ENCODE measurements around the gene HEXD. TPM values are rescaled to one million over a fixed set of nuclear protein-coding genes. Genes with fewer than 3 reads are reported as not detected.

Gene HEXD
- total and polyA plus RNA-seq, 2 donors (not counting 3 experiments of a cell fraction or from before 2014, with no cell fraction given), result 12.9 to 18.6 TPM

DNA sequence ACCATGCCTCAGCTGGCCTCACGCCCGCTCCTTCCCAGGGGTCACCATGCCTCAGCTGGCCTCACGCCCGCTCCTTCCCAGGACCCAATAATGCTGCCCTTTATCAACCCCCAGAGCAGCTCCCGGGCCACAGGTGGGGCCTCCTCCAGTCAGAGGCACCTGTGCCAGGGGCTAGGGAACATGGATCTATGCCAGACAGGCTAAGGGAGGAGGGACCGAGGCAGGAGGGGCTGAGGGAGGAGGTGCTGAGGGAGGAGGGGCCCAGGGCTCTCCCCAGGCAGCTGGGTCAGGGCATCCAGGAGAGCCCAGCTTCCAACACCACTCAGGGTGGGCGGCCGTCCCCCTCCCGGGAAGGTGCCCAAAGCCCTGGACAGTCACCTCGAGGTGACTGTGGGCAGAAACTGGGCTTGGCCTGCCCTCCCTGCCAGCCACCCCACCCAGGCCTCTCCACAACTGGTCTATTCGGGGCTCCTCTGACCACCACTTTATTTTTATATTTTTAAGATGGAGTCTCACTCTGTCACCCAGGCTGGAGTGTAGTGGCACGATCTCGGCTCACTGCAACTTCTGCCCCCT, 27.2 kb upstream of the HEXD start:
- ChIA-PET CTCF (no interaction called here), POLR2A (no interaction called here)
- Histone ChIP-seq H3K9ac (replicated peaks; ENCODE audit: extremely low read depth, insufficient read depth, low read length) (no peak overlapping the region), H3K4me1 (ENCODE audit: control insufficient read depth, extremely low read depth, insufficient read depth, low read length) (no peaks in the 10 kb centered on the region), H3K4me2 (ENCODE audit: insufficient read depth, low read length) (no peak overlapping the region), H3K4me3 (replicated peaks in 1 of 3; ENCODE audit: insufficient read depth in 1 of 3, low read depth in 1 of 3, low read length in 3 of 3) (no peak overlapping the region), H3K27ac (ENCODE audit: insufficient read depth, low read depth, low read length) (no peak overlapping the region), H3K79me2 (ENCODE audit: control insufficient read depth, insufficient read depth, low read length) (no peaks in the 10 kb centered on the region), H3K27me3 (ENCODE audit: control insufficient read depth in 2 of 2, insufficient read depth in 2 of 2, low read length in 2 of 2) (no peaks in the 10 kb centered on the region), H2AFZ (ENCODE audit: low read depth, low read length) (no peak overlapping the region), H3K36me3 (ENCODE audit: control insufficient read depth in 2 of 2, extremely low read depth in 1 of 2, insufficient read depth in 2 of 2, low read length in 2 of 2) (no peaks in the 10 kb centered on the region), H3K9me3 (replicated peaks; ENCODE audit: control insufficient read depth, insufficient read depth, low read length) (no peaks in the 10 kb centered on the region), H4K20me1 (replicated peaks; ENCODE audit: control insufficient read depth, extremely low read depth, insufficient read depth, low read length) (no peaks in the 10 kb centered on the region), H3K9me1 (replicated peaks; ENCODE audit: control insufficient read depth, extremely low read depth, insufficient read depth, low read length) (no peaks in the 10 kb centered on the region)
- dilution Hi-C loops (cut with MboI; ENCODE audit: extremely low pct_ligation_motif_present, low sequenced_read_pairs), result no loop called here
- DNase-seq (ENCODE audit: low read depth, low spot score) (no peak), FAIRE-seq (no peak)
- intact Hi-C loops (cut with micrococcal nuclease), result no loop called here
- no TSS peak for BruUV-seq (replicated peaks)
- TF ChIP-seq, protein P1, sequence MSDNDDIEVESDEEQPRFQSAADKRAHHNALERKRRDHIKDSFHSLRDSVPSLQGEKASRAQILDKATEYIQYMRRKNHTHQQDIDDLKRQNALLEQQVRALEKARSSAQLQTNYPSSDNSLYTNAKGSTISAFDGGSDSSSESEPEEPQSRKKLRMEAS (IDR thresholded peaks at IDR 0.05; ENCODE audit: insufficient read depth, insufficient read length), result no peak
- TF ChIP-seq GATA2 (IDR thresholded peaks at IDR 0.05; ENCODE audit: insufficient read depth, insufficient read length, low read depth, low read length) (no peak), JUN (IDR thresholded peaks at IDR 0.05; ENCODE audit: borderline replicate concordance, insufficient read depth, insufficient read length, low read depth) (no peak), FOS (IDR thresholded peaks at IDR 0.05; ENCODE audit: borderline replicate concordance, insufficient read depth, low read length) (no peak), POLR2A (IDR thresholded peaks at IDR 0.05; ENCODE audit: low read depth, low read length) (no peak), MYC (IDR thresholded peaks at IDR 0.05; ENCODE audit: low read depth, low read length) (no peak)

DNA sequence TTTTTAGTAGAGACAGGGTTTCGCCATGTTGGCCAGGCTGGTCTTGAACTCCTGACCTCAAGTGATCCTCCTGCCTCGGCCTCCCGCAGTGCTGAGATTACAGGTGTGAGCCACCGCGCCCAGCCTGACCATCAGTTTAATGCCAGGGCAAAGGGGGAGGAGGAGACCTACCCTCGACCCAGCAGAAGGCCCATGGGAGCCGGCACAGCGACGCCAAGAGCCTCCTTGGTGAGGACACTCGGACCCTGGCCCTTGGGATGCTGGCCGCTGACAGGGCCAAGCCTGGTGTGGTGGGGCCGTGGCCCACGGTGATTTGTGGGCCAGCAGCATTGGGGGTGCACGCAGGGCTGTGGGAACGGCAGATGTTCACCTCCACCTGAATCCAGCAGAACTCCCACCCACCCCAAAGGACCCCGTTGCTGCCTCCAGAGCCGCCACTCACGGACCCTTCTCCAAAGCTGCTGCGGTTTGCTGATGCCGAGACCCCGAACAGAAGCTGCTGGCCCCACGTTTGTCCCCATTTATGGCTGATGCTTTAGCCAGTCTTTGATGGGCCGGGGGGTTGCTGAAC, 26.6 kb upstream of the HEXD start:
- no TSS peak for BruUV-seq (replicated peaks)
- Histone ChIP-seq H3K36me3 (ENCODE audit: control insufficient read depth in 2 of 2, extremely low read depth in 1 of 2, insufficient read depth in 2 of 2, low read length in 2 of 2) (no peaks in the 10 kb centered on the region), H3K79me2 (ENCODE audit: control insufficient read depth, insufficient read depth, low read length) (no peaks in the 10 kb centered on the region), H3K9ac (replicated peaks; ENCODE audit: extremely low read depth, insufficient read depth, low read length) (no peak overlapping the region), H3K4me2 (ENCODE audit: insufficient read depth, low read length) (no peak overlapping the region), H3K9me3 (replicated peaks; ENCODE audit: control insufficient read depth, insufficient read depth, low read length) (no peaks in the 10 kb centered on the region), H2AFZ (ENCODE audit: low read depth, low read length) (no peak overlapping the region), H3K4me1 (ENCODE audit: control insufficient read depth, extremely low read depth, insufficient read depth, low read length) (no peaks in the 10 kb centered on the region), H3K27ac (ENCODE audit: insufficient read depth, low read depth, low read length) (no peak overlapping the region), H3K4me3 (replicated peaks in 1 of 3; ENCODE audit: insufficient read depth in 1 of 3, low read depth in 1 of 3, low read length in 3 of 3) (no peak overlapping the region), H4K20me1 (replicated peaks; ENCODE audit: control insufficient read depth, extremely low read depth, insufficient read depth, low read length) (no peaks in the 10 kb centered on the region), H3K9me1 (replicated peaks; ENCODE audit: control insufficient read depth, extremely low read depth, insufficient read depth, low read length) (no peaks in the 10 kb centered on the region), H3K27me3 (ENCODE audit: control insufficient read depth in 2 of 2, insufficient read depth in 2 of 2, low read length in 2 of 2) (no peaks in the 10 kb centered on the region)
- CTCF ChIA-PET, result no interaction called here
- no peak for TF ChIP-seq FOS (IDR thresholded peaks at IDR 0.05; ENCODE audit: borderline replicate concordance, insufficient read depth, low read length)
- no peak for TF ChIP-seq JUN (IDR thresholded peaks at IDR 0.05; ENCODE audit: borderline replicate concordance, insufficient read depth, insufficient read length, low read depth)
- TF ChIP-seq EZH2 (IDR thresholded peaks at IDR 0.05; ENCODE audit: borderline replicate concordance, low read depth, low read length, severe bottlenecking), result no peak
- no peak for TF ChIP-seq GATA2 (IDR thresholded peaks at IDR 0.05; ENCODE audit: insufficient read depth, insufficient read length, low read depth, low read length)
- no peak for TF ChIP-seq POLR2A (IDR thresholded peaks at IDR 0.05; ENCODE audit: low read depth, low read length)
- TF ChIP-seq POLR2AphosphoS5 (IDR thresholded peaks at IDR 0.05; ENCODE audit: insufficient read depth, low read depth, low read length), result no peak
- no peak for TF ChIP-seq MYC (IDR thresholded peaks at IDR 0.05; ENCODE audit: low read depth, low read length)
- TF ChIP-seq, protein P2, sequence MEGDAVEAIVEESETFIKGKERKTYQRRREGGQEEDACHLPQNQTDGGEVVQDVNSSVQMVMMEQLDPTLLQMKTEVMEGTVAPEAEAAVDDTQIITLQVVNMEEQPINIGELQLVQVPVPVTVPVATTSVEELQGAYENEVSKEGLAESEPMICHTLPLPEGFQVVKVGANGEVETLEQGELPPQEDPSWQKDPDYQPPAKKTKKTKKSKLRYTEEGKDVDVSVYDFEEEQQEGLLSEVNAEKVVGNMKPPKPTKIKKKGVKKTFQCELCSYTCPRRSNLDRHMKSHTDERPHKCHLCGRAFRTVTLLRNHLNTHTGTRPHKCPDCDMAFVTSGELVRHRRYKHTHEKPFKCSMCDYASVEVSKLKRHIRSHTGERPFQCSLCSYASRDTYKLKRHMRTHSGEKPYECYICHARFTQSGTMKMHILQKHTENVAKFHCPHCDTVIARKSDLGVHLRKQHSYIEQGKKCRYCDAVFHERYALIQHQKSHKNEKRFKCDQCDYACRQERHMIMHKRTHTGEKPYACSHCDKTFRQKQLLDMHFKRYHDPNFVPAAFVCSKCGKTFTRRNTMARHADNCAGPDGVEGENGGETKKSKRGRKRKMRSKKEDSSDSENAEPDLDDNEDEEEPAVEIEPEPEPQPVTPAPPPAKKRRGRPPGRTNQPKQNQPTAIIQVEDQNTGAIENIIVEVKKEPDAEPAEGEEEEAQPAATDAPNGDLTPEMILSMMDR (IDR thresholded peaks at IDR 0.05; ENCODE audit: extremely low read depth in 1 of 2, insufficient read depth in 1 of 2, low read depth in 1 of 2, low read length in 2 of 2), result no peak
- TF ChIP-seq, protein P1 (IDR thresholded peaks at IDR 0.05; ENCODE audit: insufficient read depth, insufficient read length), result no peak
- dilution Hi-C loops (cut with MboI; ENCODE audit: extremely low pct_ligation_motif_present, low sequenced_read_pairs) (no loop called here), intact Hi-C loops (cut with micrococcal nuclease) (no loop called here)
- POLR2A ChIA-PET, result no interaction called here
- FAIRE-seq (no peak), DNase-seq (ENCODE audit: low read depth, low spot score) (no peak)

Data from endothelial cell of umbilical vein (primary cell).